Measurements from ENCODE around the gene PATE3.

DNA sequence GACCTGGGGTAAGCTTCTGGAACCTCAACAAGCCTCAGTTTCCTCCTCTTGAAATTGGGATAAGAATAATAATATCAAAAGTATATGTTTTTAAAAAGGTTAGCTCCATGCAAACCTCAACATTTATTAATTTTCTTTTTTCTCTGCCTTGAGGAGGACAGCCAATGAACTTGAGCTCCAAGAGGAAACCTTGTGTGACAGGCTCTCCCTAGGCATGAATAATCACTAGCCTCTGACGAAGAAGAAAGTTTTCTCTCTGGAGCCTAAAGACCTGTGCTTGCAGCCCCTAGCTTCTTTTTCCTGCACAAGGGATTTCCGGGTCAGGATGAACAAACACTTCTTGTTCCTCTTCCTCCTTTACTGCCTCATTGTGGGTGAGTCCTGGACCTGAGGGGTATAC is at the start of gene PATE3:
- no peak for TF ChIP-seq NFYA (IDR thresholded peaks at IDR 0.05; ENCODE audit: borderline replicate concordance, low read depth, low read length)
- TF ChIP-seq, protein P1, sequence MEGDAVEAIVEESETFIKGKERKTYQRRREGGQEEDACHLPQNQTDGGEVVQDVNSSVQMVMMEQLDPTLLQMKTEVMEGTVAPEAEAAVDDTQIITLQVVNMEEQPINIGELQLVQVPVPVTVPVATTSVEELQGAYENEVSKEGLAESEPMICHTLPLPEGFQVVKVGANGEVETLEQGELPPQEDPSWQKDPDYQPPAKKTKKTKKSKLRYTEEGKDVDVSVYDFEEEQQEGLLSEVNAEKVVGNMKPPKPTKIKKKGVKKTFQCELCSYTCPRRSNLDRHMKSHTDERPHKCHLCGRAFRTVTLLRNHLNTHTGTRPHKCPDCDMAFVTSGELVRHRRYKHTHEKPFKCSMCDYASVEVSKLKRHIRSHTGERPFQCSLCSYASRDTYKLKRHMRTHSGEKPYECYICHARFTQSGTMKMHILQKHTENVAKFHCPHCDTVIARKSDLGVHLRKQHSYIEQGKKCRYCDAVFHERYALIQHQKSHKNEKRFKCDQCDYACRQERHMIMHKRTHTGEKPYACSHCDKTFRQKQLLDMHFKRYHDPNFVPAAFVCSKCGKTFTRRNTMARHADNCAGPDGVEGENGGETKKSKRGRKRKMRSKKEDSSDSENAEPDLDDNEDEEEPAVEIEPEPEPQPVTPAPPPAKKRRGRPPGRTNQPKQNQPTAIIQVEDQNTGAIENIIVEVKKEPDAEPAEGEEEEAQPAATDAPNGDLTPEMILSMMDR (IDR thresholded peaks at IDR 0.05 in 2 of 3, conservative IDR thresholded peaks at IDR 0.05 in 1 of 3; ENCODE audit: control insufficient read depth in 2 of 3, extremely low read depth in 1 of 3, insufficient read depth in 1 of 3, low read depth in 3 of 3, low read length in 3 of 3) = no peak
